PC-9 (cell line): Measurements from ENCODE around the gene KIAA1217. TPM values are rescaled to one million over a fixed set of nuclear protein-coding genes. Genes with fewer than 3 reads are reported as not detected.

Experiments
- BruUV-seq: library from RNA; stranded (reverse); fragments of 400-500 nt; replicated peaks from 2 replicates; lab custom pipeline; 2021; lab: Mats Ljungman, UMichigan
- CTCF ChIA-PET: fragments of 300-600 bp; sonication (Branson Sonifier 250); formaldehyde crosslinking; loops from one replicate; lab custom pipeline; 2022; ENCODE audit warnings: antibody characterized with exemption; lab: Charles Lee
- POLR2A ChIA-PET: fragments of 300-600 bp; sonication (Branson Sonifier 250); formaldehyde crosslinking; loops from one replicate; lab custom pipeline; 2022; ENCODE audit warnings: antibody characterized with exemption; ENCODE audit not compliant: unreplicated experiment; lab: Charles Lee
- DNase-seq, 2 experiments: peaks; one replicate each; pipeline versions ENCODE4 v3.0.0 to v3.0.0-alpha.2; 2015 to 2022; ENCODE audit warnings: mixed read lengths in 1 of 2
- H2AFZ ChIP-seq: fragments of 200-600 bp; sonication (generic); 2 replicates; pipeline ENCODE4 v1.8.1; 2017; ENCODE audit warnings: antibody characterized with exemption
- H3F3A ChIP-seq: fragments of 200-600 bp; sonication (generic); 2 replicates; pipeline ENCODE4 v1.8.1; 2017; ENCODE audit warnings: antibody characterized with exemption, mild to moderate bottlenecking, low read depth; ENCODE audit not compliant: insufficient read depth
- H3K27ac ChIP-seq: fragments of 200-600 bp; sonication (generic); 2 replicates; pipeline ENCODE4 v1.6.1; 2016; ENCODE audit warnings: mixed run types
- H3K27me3 ChIP-seq: fragments of 200-600 bp; sonication (generic); 2 replicates; pipeline ENCODE4 v1.6.1; 2016; ENCODE audit warnings: low read depth, mixed run types; ENCODE audit not compliant: insufficient read depth
- H3K36me3 ChIP-seq: fragments of 200-600 bp; sonication (generic); 2 replicates; pipeline ENCODE4 v1.6.1; 2016; ENCODE audit warnings: low read depth, mixed run types
- H3K4me1 ChIP-seq: fragments of 200-600 bp; sonication (generic); replicated peaks from 2 replicates; pipeline ENCODE4 v1.6.1; 2016; ENCODE audit warnings: mixed run types; ENCODE audit not compliant: insufficient read depth
- H3K4me2 ChIP-seq: fragments of 200-600 bp; sonication (generic); 2 replicates; pipeline ENCODE4 v1.6.1; 2017; ENCODE audit warnings: mixed run types
- H3K4me3 ChIP-seq: fragments of 200-600 bp; sonication (generic); 2 replicates; pipeline ENCODE4 v1.6.1; 2016; ENCODE audit warnings: mixed run types
- H3K79me2 ChIP-seq: fragments of 200-600 bp; sonication (generic); 2 replicates; pipeline ENCODE4 v1.6.1; 2017; ENCODE audit warnings: low read depth, mixed run types
- H3K9me2 ChIP-seq: fragments of 200-600 bp; sonication (generic); 2 replicates; pipeline ENCODE4 v1.8.1; 2017; ENCODE audit warnings: mild to moderate bottlenecking; ENCODE audit not compliant: insufficient read depth
- H3K9me3 ChIP-seq: fragments of 200-600 bp; sonication (generic); 2 replicates; pipeline ENCODE4 v1.8.1; 2016; ENCODE audit warnings: low read depth; ENCODE audit not compliant: insufficient read depth
- H4K20me1 ChIP-seq: fragments of 200-600 bp; sonication (generic); 2 replicates; pipeline ENCODE4 v1.8.1; 2017; ENCODE audit not compliant: insufficient read depth
- CTCF ChIP-seq: fragments of 200-600 bp; sonication (generic); conservative IDR thresholded peaks from 2 replicates; pipeline ENCODE4 v1.6.1; 2017; ENCODE audit warnings: mixed run types, antibody characterized with exemption, mild to moderate bottlenecking, moderate library complexity
- EZH2 ChIP-seq: fragments of 200-600 bp; sonication (generic); IDR thresholded peaks from 2 replicates; pipeline ENCODE4 v1.8.0; 2017; ENCODE audit warnings: antibody characterized with exemption, low read depth
- intact Hi-C: fragments of 100-400 bp; cut with micrococcal nuclease; formaldehyde crosslinking; loops from one replicate; pipeline ENCODE4 v1.10.0; 2022; ENCODE audit not compliant: unreplicated experiment
- total RNA-seq: library from RNA; stranded (reverse); gene quantifications from 2 replicates; pipeline ENCODE4 v1.2.3, GENCODE V29; 2021

Gene KIAA1217
- total RNA-seq, 1 experiment from 2014 or later = 41.1 TPM

GRCh38 chr10:24277277-24277676 lies 68.3 kb downstream of the KIAA1217 start:
- DNase-seq = no peak
- no peak for TF ChIP-seq EZH2
- no peak for TF ChIP-seq CTCF
- H2AFZ ChIP-seq = no peak overlapping the region
- intact Hi-C loops = no loop called here
- H3K4me2 ChIP-seq = no peak overlapping the region
- H4K20me1 ChIP-seq = no peaks in the 10 kb centered on the region
- H3K9me3 ChIP-seq = no peaks in the 10 kb centered on the region
- no peaks in the 10 kb centered on the region for H3K4me1 ChIP-seq
- no peaks in the 10 kb centered on the region for H3K79me2 ChIP-seq
- BruUV-seq = no TSS peak
- no peaks in the 10 kb centered on the region for H3K36me3 ChIP-seq
- no peak overlapping the region for H3K4me3 ChIP-seq
- H3K27me3 ChIP-seq = no peaks in the 10 kb centered on the region
- no peaks in the 10 kb centered on the region for H3F3A ChIP-seq
- ChIA-PET CTCF (no interaction called here), POLR2A (no interaction called here)
- no peak overlapping the region for H3K27ac ChIP-seq
- H3K9me2 ChIP-seq = no peaks in the 10 kb centered on the region

- no TSS peak for BruUV-seq
- ChIA-PET CTCF (no interaction called here), POLR2A (no interaction called here)
- Histone ChIP-seq H3K27me3 (no peaks in the 10 kb centered on the region), H3K79me2 (no peaks in the 10 kb centered on the region), H3K4me1 (no peaks in the 10 kb centered on the region), H2AFZ (no peak overlapping the region), H3F3A (no peaks in the 10 kb centered on the region), H3K27ac (no peak overlapping the region), H3K9me3 (no peaks in the 10 kb centered on the region), H3K4me2 (no peak overlapping the region), H3K4me3 (no peak overlapping the region), H3K9me2 (no peaks in the 10 kb centered on the region), H3K36me3 (no peaks in the 10 kb centered on the region), H4K20me1 (no peaks in the 10 kb centered on the region)
- intact Hi-C loops = no loop called here
- no peak for TF ChIP-seq CTCF
- DNase-seq = no peak
These were observed 68.8 kb downstream of the KIAA1217 start for GRCh38 chr10:24277771-24278170.

- ChIA-PET CTCF (no interaction called here), POLR2A (no interaction called here)
- Histone ChIP-seq H3K4me3 (no peak overlapping the region), H3K4me2 (no peak overlapping the region), H3K4me1 (no peaks in the 10 kb centered on the region), H3K9me2 (no peaks in the 10 kb centered on the region), H3K36me3 (no peaks in the 10 kb centered on the region), H2AFZ (no peak overlapping the region), H4K20me1 (no peaks in the 10 kb centered on the region), H3F3A (no peaks in the 10 kb centered on the region), H3K9me3 (no peaks in the 10 kb centered on the region), H3K27me3 (no peaks in the 10 kb centered on the region), H3K79me2 (no peaks in the 10 kb centered on the region), H3K27ac (no peak overlapping the region)
- TF ChIP-seq EZH2 = no peak
- TF ChIP-seq CTCF = no peak
- no TSS peak for BruUV-seq
- DNase-seq = no peak
- intact Hi-C loops = no loop called here
These were observed 69.4 kb downstream of the KIAA1217 start for GRCh38 chr10:24278176-24278889.
